GM06990 (cell line): Measurements from ENCODE around the gene DNM1.
"Not testable (repeated sequence)": the region's sequence is repeated elsewhere in the genome, so short reads cannot be mapped to it uniquely, and the experiment has no call there.

Source experiments
- DNase-seq: peaks from one replicate; pipeline ENCODE4 v3.0.0-alpha.2; 2011; ENCODE audit not compliant: insufficient read length; ENCODE audit errors: extremely low read depth
- H3K27me3 ChIP-seq: replicated peaks from 2 replicates; pipeline ENCODE4 v1.6.0; 2011; ENCODE audit warnings: low read length; ENCODE audit not compliant: control insufficient read depth, insufficient read depth
- H3K36me3 ChIP-seq: 2 replicates; pipeline ENCODE4 v1.5.1; 2011; ENCODE audit warnings: low read length; ENCODE audit not compliant: control insufficient read depth, insufficient read depth
- H3K4me3 ChIP-seq: replicated peaks from 2 replicates; pipeline ENCODE4 v1.5.1; 2011; ENCODE audit warnings: low read depth, mild to moderate bottlenecking, control low read depth, low read length
- TF ChIP-seq, protein P1 (sequence below): IDR thresholded peaks from 2 replicates; pipeline ENCODE4 v1.5.1; 2011; ENCODE audit warnings: low read length, control low read depth, mild to moderate bottlenecking, inconsistent platforms; ENCODE audit not compliant: insufficient read depth, poor library complexity, severe bottlenecking

Gene DNM1

GRCh38 chr9:128222880-128223670 lies 19.9 kb downstream of the DNM1 start:
- H3K27me3 ChIP-seq: peaks cover 1% of the 10 kb centered on the region; the same call in 1 of the 2 replicates
- no peak overlapping the region for H3K4me3 ChIP-seq
- DNase-seq: no peak
- no peaks in the 10 kb centered on the region for H3K36me3 ChIP-seq
- TF ChIP-seq, protein P1, sequence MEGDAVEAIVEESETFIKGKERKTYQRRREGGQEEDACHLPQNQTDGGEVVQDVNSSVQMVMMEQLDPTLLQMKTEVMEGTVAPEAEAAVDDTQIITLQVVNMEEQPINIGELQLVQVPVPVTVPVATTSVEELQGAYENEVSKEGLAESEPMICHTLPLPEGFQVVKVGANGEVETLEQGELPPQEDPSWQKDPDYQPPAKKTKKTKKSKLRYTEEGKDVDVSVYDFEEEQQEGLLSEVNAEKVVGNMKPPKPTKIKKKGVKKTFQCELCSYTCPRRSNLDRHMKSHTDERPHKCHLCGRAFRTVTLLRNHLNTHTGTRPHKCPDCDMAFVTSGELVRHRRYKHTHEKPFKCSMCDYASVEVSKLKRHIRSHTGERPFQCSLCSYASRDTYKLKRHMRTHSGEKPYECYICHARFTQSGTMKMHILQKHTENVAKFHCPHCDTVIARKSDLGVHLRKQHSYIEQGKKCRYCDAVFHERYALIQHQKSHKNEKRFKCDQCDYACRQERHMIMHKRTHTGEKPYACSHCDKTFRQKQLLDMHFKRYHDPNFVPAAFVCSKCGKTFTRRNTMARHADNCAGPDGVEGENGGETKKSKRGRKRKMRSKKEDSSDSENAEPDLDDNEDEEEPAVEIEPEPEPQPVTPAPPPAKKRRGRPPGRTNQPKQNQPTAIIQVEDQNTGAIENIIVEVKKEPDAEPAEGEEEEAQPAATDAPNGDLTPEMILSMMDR: no peak

GRCh38 chr9:128224877-128225276 lies 21.7 kb downstream of the DNM1 start:
- H3K4me3 ChIP-seq: no peak overlapping the region
- H3K27me3 ChIP-seq: peaks cover 1% of the 10 kb centered on the region; the same call in 1 of the 2 replicates
- no peak for DNase-seq
- TF ChIP-seq, protein P1: no peak
- no peaks in the 10 kb centered on the region for H3K36me3 ChIP-seq

GRCh38 chr9:128225770-128226411 lies 22.7 kb downstream of the DNM1 start:
- no peaks in the 10 kb centered on the region for H3K36me3 ChIP-seq
- no peak overlapping the region for H3K4me3 ChIP-seq
- TF ChIP-seq, protein P1: no peak
- H3K27me3 ChIP-seq: peaks cover 1% of the 10 kb centered on the region; the same call in 1 of the 2 replicates
- no peak for DNase-seq

- TF ChIP-seq, protein P1: no peak
- H3K36me3 ChIP-seq: no peaks in the 10 kb centered on the region
- H3K4me3 ChIP-seq: no peak overlapping the region
- peaks cover 1% of the 10 kb centered on the region; the same call in 1 of the 2 replicates for H3K27me3 ChIP-seq
- DNase-seq: no peak
Measured at GRCh38 chr9:128226412-128226801, 23.2 kb downstream of the DNM1 start.

DNA sequence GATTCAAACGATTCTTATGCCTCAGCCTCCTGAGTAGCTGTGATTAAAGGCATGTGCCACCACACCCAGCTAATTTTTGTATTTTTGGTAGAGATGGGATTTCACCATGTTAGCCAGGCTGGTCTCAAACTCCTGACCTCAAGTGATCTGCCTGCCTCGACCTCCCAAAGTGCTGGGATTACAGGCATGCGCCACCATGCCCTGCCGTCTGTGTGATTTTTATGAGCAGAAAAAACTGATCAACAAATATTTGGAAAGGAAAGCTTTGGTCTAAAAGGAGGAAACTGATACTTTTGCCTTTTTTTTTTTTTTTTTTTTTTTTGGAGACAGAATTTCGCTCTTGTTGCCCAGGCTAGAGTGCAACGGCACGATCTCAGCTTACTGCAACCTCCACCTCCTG lies 27.7 kb downstream of the DNM1 start:
- H3K36me3 ChIP-seq, DNase-seq, H3K4me3 ChIP-seq, H3K27me3 ChIP-seq: not testable (repeated sequence)
